Stomach (tissue), 9 donors: ENCODE data around the gene EED. TPM values are rescaled to one million over a fixed set of nuclear protein-coding genes. Genes with fewer than 3 reads are reported as not detected.

Experiments used
- DNase-seq, 2 donors: peaks; one replicate each; pipeline versions ENCODE4 v3.0.0 to v3.0.0-alpha.2; 2013 to 2019
- H3K27ac ChIP-seq, 5 donors: fragments of 200-600 bp in 4 of 5; sonication (generic) in 4 of 5; one replicate each; pipeline ENCODE4 v1.5.1; 2013 to 2019; ENCODE audit warnings: mild to moderate bottlenecking in 1 of 5, moderate library complexity in 1 of 5
- H3K27me3 ChIP-seq, 3 donors: fragments of 200-600 bp; sonication (generic); one replicate each; pipeline ENCODE4 v1.5.1; 2017 to 2019; ENCODE audit warnings: mixed run types in 1 of 3
- H3K36me3 ChIP-seq, 4 donors: fragments of 200-600 bp; sonication (generic); 1 replicate in 3 of 4; 2 replicates in 1 of 4; pipeline ENCODE4 v1.5.1; 2016 to 2019
- H3K4me1 ChIP-seq, 4 donors: fragments of 200-600 bp; sonication (generic); one replicate each; pipeline ENCODE4 v1.5.1; 2016 to 2019
- H3K4me3 ChIP-seq, 4 donors: fragments of 200-600 bp; sonication (generic) in 3 of 4; one replicate each; pipeline ENCODE4 v1.5.1; 2016 to 2019; ENCODE audit warnings: mild to moderate bottlenecking in 1 of 4
- H3K9me3 ChIP-seq, 4 donors: fragments of 200-600 bp; sonication (generic); one replicate each; pipeline ENCODE4 v1.5.1; 2016 to 2019
- EP300 ChIP-seq: sonication (generic); formaldehyde crosslinking; IDR thresholded peaks from one replicate; pipeline ENCODE4 v1.6.1; 2017; ENCODE audit warnings: antibody characterized with exemption
- POLR2A ChIP-seq, 4 donors: fragments of 450-650 bp; IDR thresholded peaks; one replicate each; pipeline ENCODE4 v1.6.1; 2016; ENCODE audit warnings: antibody characterized with exemption in 4 of 4, control low read depth in 2 of 4, mild to moderate bottlenecking in 1 of 4, moderate library complexity in 1 of 4
- POLR2AphosphoS5 ChIP-seq, 3 donors: sonication (generic); formaldehyde crosslinking; IDR thresholded peaks; one replicate each; pipeline ENCODE4 v1.6.1; 2016; ENCODE audit warnings: antibody characterized with exemption in 3 of 3
- WGBS, 5 donors: extraction: QIAGEN DNeasy Blood & Tissue Kit in 3 of 5; methylation state at CpG; one replicate each; pipeline versions ENCODE4 v1.1.5 to v1.1.7; 2013 to 2018; 5-methylcytosine and 5-hydroxymethylcytosine counted together
- intact Hi-C: fragments of 100-400 bp; cut with DNase I; formaldehyde crosslinking; loops from one replicate; pipeline ENCODE4 v1.15.1; 2023; ENCODE audit warnings: low total_unique reads
- polyA plus RNA-seq, 3 donors: library from polyadenylated mRNA; stranded (reverse); fragments of 200-250 nt; gene quantifications; one replicate each; pipeline ENCODE4 v1.2.3, GENCODE V29; 2013
- total RNA-seq, 5 donors: library from RNA; depleted of rRNA; stranded (reverse); fragments of >200 nt; gene quantifications; one replicate each; pipeline versions ENCODE4 v1.1.0 to v1.2.3, GENCODE V29; 2014 to 2016
- TF ChIP-seq, protein P1 (sequence below), 7 experiments: fragments of 450-650 bp in 4 of 7; fragments of 200-600 bp in 3 of 7; sonication (generic) in 3 of 7; IDR thresholded peaks; one replicate each; pipeline ENCODE4 v1.5.1; 2016 to 2019; ENCODE audit warnings: antibody characterized with exemption in 7 of 7, control low read depth in 2 of 7, mild to moderate bottlenecking in 1 of 7
- donor health status: healthy with polysubstance abuse.
- donor health status: Bipolar disorder and iron deficiency.
- donor health status: healthy.

EED gene
- total and polyA plus RNA-seq, 8 donors, result 11.8 to 42.4 (median 20.8) TPM

DNA sequence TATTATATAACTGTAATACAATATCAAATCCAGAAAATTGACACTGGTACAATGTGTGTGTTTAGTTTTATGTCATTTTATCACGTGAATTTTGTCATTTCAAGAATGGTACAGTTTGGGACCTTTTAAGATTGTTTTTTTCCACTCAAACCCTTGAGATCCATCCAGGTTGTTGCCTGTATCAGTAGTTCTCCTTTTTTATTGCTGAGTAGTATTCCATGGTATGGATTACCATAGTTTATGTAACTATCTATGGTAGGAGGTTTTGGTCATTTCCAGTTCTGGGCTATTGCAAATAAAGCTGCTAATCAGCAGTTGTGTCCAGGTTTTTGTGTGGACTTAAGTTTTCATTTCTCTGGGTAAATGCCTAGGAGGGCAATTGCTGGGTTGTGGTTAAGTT is 25.1 kb downstream of the EED start:
- intact Hi-C loops, result no loop called here
- no peak overlapping the region for H3K27ac ChIP-seq
- no peaks in the 10 kb centered on the region for H3K9me3 ChIP-seq
- DNase-seq, result no peak
- TF ChIP-seq POLR2A (IDR thresholded peaks at IDR 0.05), result no peak
- WGBS, 5 donors, result 85 to 93% (median 92%) methylated on average over 1 of the region's 1 CpG
- peaks cover 0 to 36% (median 27%) of the 10 kb centered on the region in 4 donors for H3K36me3 ChIP-seq
- peaks cover 0 to 3% (median 3%) of the 10 kb centered on the region in 4 donors for H3K4me1 ChIP-seq
- H3K27me3 ChIP-seq, result no peaks in the 10 kb centered on the region
- H3K4me3 ChIP-seq, result no peak overlapping the region

DNA sequence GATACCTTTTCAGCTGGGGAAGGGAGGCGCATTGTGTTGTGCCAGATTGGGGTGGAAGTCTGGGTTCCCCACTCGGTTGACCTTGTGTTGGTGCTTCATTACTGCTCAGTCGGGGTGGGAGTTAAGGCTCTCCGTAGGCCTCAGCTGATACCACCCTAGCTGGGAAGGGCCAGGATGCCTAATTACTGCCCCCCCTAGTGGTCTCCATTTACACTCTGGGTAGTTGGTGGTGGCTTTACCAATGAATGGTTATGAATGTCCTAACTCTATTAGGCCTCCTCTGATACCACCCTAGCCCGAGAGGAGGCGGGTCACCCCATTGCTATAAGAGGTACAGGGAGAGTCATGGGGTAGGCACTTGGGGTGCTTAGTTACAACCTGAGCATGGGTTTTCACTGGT is 29.9 kb downstream of the EED start:
- Histone ChIP-seq H3K4me3 (no peak overlapping the region), H3K9me3 (no peaks in the 10 kb centered on the region), H3K27ac (no peak overlapping the region), H3K27me3 (no peaks in the 10 kb centered on the region), H3K36me3 (peaks cover 13 to 54% (median 52%) of the 10 kb centered on the region in 4 donors), H3K4me1 (peaks cover 0 to 15% (median 8%) of the 10 kb centered on the region in 4 donors)
- TF ChIP-seq EP300 (no peak), POLR2A (IDR thresholded peaks at IDR 0.05) (no peak), POLR2AphosphoS5 (IDR thresholded peaks at IDR 0.05) (no peak)
- TF ChIP-seq, protein P1, sequence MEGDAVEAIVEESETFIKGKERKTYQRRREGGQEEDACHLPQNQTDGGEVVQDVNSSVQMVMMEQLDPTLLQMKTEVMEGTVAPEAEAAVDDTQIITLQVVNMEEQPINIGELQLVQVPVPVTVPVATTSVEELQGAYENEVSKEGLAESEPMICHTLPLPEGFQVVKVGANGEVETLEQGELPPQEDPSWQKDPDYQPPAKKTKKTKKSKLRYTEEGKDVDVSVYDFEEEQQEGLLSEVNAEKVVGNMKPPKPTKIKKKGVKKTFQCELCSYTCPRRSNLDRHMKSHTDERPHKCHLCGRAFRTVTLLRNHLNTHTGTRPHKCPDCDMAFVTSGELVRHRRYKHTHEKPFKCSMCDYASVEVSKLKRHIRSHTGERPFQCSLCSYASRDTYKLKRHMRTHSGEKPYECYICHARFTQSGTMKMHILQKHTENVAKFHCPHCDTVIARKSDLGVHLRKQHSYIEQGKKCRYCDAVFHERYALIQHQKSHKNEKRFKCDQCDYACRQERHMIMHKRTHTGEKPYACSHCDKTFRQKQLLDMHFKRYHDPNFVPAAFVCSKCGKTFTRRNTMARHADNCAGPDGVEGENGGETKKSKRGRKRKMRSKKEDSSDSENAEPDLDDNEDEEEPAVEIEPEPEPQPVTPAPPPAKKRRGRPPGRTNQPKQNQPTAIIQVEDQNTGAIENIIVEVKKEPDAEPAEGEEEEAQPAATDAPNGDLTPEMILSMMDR (IDR thresholded peaks at IDR 0.05), result no peak
- no peak for DNase-seq
- 88 to 97% (median 95%) methylated on average over 6 of the region's 6 CpGs for WGBS, 5 donors
- intact Hi-C loops, result no loop called here

DNA sequence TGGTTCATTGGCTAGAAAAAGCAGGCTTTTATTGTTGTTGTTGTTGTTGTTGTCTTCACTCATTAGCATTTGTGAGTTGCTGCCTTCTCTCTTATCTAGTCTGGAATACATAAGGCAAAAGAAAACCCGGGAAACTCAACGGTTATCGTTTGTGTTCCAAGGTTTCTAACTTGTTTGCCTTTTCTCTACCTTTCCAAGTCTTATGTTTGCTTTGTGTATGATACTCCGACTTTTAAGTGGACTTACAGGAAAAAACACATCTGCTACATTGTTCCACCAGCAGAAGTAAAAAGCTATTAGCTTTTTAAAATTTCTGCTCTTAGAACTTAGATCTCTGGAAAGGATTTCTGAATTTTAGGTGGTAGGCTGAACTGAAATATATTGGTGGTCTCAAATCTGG is 30.4 kb downstream of the EED start:
- intact Hi-C loops, result no loop called here
- 24 to 61% (median 54%) methylated on average over 4 of the region's 4 CpGs for WGBS, 5 donors

DNA sequence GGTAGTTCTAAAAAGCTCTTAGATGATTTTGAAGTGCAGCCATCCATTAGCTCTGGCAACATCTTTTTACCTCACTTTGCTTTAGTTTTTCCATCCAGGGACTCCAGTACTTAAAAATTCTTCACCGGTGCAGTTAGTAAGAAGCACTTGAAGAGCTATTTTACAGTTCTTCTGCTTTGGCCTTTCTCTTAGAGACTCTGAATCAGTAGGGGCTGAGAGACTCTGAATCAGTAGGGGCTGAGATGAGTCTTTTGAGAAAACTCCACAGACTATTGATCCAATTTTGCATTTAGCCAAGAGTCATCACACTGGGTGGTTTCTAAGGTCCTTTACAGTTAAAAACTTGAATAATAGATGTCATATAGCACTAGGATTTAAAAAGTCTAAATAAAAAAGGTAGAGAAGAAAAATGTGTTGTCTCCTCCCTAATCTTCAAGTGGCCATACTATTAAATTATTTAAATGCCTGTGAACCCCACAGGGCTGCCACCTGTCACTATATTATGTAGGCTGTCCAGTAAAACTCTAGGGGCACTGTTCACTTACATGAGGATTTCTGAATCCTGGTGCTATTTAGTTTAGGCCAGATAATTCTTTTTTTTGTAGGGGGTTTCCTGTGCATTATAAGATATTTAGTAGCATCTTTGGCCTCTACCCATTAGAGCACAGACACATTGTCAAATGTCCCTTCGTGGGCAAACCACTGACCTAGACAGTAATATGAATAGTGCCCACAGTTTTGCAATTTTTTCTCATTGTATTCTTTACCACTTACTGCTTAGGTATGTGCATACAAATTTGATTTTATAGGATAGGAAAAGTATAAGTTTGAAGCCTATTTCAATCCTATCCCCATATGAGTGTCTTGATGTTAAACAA is 31.2 kb downstream of the EED start:
- TF ChIP-seq, protein P1 (IDR thresholded peaks at IDR 0.05), result no peak
- no peak for TF ChIP-seq POLR2AphosphoS5 (IDR thresholded peaks at IDR 0.05)
- TF ChIP-seq EP300, result no peak
- Histone ChIP-seq H3K4me1 (peaks cover 0 to 15% (median 8%) of the 10 kb centered on the region in 4 donors), H3K36me3 (peaks cover 14 to 56% (median 52%) of the 10 kb centered on the region in 4 donors), H3K27ac (no peak overlapping the region), H3K27me3 (no peaks in the 10 kb centered on the region), H3K4me3 (no peak overlapping the region), H3K9me3 (no peaks in the 10 kb centered on the region)
- DNase-seq, result no peak
- 62 to 81% (median 66%) methylated on average over 2 of the region's 2 CpGs for WGBS, 5 donors
- intact Hi-C loops, result no loop called here

More for the DNA sequence above, 30.4 kb downstream of the EED start:
- Histone ChIP-seq H3K9me3 (no peaks in the 10 kb centered on the region), H3K4me3 (no peak overlapping the region), H3K36me3 (peaks cover 14 to 52% (median 51%) of the 10 kb centered on the region in 4 donors), H3K27ac (no peak overlapping the region), H3K4me1 (peaks cover 0 to 15% (median 8%) of the 10 kb centered on the region in 4 donors), H3K27me3 (no peaks in the 10 kb centered on the region)
- TF ChIP-seq POLR2AphosphoS5 (IDR thresholded peaks at IDR 0.05), result no peak
- DNase-seq, result no peak

DNA sequence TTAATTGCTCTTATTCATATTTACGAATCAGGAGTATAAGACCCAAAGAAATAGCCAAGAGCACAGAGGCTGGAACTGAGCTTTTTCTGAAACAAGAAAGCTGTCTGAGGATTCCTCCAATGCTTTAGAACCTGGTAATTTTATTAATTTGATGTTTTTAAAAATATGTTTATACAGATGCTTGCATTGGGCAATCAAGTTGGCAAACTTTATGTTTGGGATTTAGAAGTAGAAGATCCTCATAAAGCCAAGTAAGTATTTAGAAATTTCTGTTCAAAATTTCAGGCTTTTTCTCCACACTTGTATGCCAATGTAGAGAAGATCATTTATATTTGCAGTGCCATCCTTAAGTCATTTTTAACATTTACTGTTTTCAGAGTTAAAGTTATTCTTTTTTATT is 33.2 kb downstream of the EED start:
- no peak for DNase-seq
- H3K27me3 ChIP-seq, result no peaks in the 10 kb centered on the region
- no peak for TF ChIP-seq POLR2A (IDR thresholded peaks at IDR 0.05)
- TF ChIP-seq EP300, result no peak
- TF ChIP-seq, protein P1 (IDR thresholded peaks at IDR 0.05), result no peak
- TF ChIP-seq POLR2AphosphoS5 (IDR thresholded peaks at IDR 0.05), result no peak
- no peak overlapping the region for H3K4me3 ChIP-seq
- intact Hi-C loops, result no loop called here
- WGBS, 5 donors, result 76 to 95% (median 91%) methylated on average over 1 of the region's 1 CpG
- no peaks in the 10 kb centered on the region for H3K9me3 ChIP-seq
- H3K27ac ChIP-seq, result no peak overlapping the region
- H3K36me3 ChIP-seq, result peaks cover 14 to 55% (median 48%) of the 10 kb centered on the region in 4 donors
- H3K4me1 ChIP-seq, result peaks cover 0 to 15% (median 8%) of the 10 kb centered on the region in 4 donors
